K562 (cell line): Measurements from ENCODE around the gene ANKS3. TPM values are rescaled to one million over a fixed set of nuclear protein-coding genes. Genes with fewer than 3 reads are reported as not detected.

Experiments
- ARID3B ChIP-seq: fragments of 250-450 bp; sonication (Bioruptor Pico); IDR thresholded peaks from 2 replicates; pipeline ENCODE4 v1.4.0; 2020; ENCODE audit warnings: borderline replicate concordance
- COPS2 ChIP-seq: fragments of 450-650 bp; conservative IDR thresholded peaks from 2 replicates; pipeline ENCODE4 v1.6.1; 2016; ENCODE audit warnings: mild to moderate bottlenecking, moderate library complexity
- CTCFL ChIP-seq: IDR thresholded peaks from 2 replicates; pipeline ENCODE4 v1.6.1; 2011; ENCODE audit warnings: borderline replicate concordance, low read depth, mild to moderate bottlenecking, moderate library complexity, low read length; ENCODE audit not compliant: insufficient read depth, poor library complexity, severe bottlenecking
- MLLT1 ChIP-seq, 2 experiments: fragments of 450-650 bp; IDR thresholded peaks; 2 replicates each; pipeline ENCODE4 v1.6.1; 2016
- ZBTB8A ChIP-seq: fragments of 450-650 bp; IDR thresholded peaks from 2 replicates; pipeline ENCODE4 v1.6.1; 2018; ENCODE audit warnings: mild to moderate bottlenecking, moderate library complexity; ENCODE audit not compliant: partially characterized antibody
- ZNF133 ChIP-seq: fragments of 250-450 bp; sonication (Bioruptor Pico); IDR thresholded peaks from 2 replicates; pipeline ENCODE4 v1.4.0; 2020; ENCODE audit warnings: mild to moderate bottlenecking
- ZNF165 ChIP-seq: fragments of 250-450 bp; sonication (Bioruptor Pico); IDR thresholded peaks from 2 replicates; pipeline ENCODE4 v1.4.0; 2020; ENCODE audit warnings: borderline replicate concordance
- ZNF175 ChIP-seq: fragments of 200-800 bp; sonication (Bioruptor generic); IDR thresholded peaks from 2 replicates; pipeline ENCODE4 v1.6.1; 2016; ENCODE audit warnings: low read depth, mild to moderate bottlenecking, missing genetic modification characterization, missing compliant biosample characterization
- ZNF444 ChIP-seq: fragments of 250-450 bp; sonication (Bioruptor Pico); IDR thresholded peaks from 2 replicates; pipeline ENCODE4 v1.4.0; 2020; ENCODE audit warnings: mild to moderate bottlenecking, moderate library complexity
- polyA plus RNA-seq, 8 experiments: library from polyadenylated mRNA; depleted of rRNA in 4 of 8; stranded (reverse) in 5 of 8; unstranded in 3 of 8; fragments of >200 nt; fragmentation: Nextera tagmentation in 2 of 8; fragmentation: Illumina TruSeq in 1 of 8; extraction: Ambion mirVana in 2 of 8; extraction: Trizol in 1 of 8; gene quantifications; 2 replicates each; pipeline versions ENCODE4 v1.2.1 to v1.2.3, GENCODE V29; 2011 to 2014; ENCODE audit warnings: inconsistent platforms in 1 of 8, missing spikeins in 1 of 8
- total RNA-seq, 7 experiments: library from RNA; depleted of rRNA in 6 of 7; stranded (reverse); fragments of >200 nt in 6 of 7; fragmentation: Illumina TruSeq in 2 of 7; extraction: Trizol in 2 of 7; gene quantifications; 2 replicates each; pipeline versions ENCODE4 v1.2.1 to v1.2.3, GENCODE V29; 2011 to 2021; ENCODE audit warnings: low replicate concordance in 1 of 7
- TF ChIP-seq, protein P1 (sequence below): sonication (generic); formaldehyde crosslinking; IDR thresholded peaks from 2 replicates; pipeline ENCODE4 v1.8.0; 2022; ENCODE audit warnings: missing genetic modification reagents, mild to moderate bottlenecking, borderline replicate concordance

The ANKS3 gene
- total and polyA plus RNA-seq, 9 of the 15 experiments (the other 6 are each of a cell fraction or from before 2014, with no cell fraction given): 0.43 to 25.7 (median 14.8) TPM

DNA sequence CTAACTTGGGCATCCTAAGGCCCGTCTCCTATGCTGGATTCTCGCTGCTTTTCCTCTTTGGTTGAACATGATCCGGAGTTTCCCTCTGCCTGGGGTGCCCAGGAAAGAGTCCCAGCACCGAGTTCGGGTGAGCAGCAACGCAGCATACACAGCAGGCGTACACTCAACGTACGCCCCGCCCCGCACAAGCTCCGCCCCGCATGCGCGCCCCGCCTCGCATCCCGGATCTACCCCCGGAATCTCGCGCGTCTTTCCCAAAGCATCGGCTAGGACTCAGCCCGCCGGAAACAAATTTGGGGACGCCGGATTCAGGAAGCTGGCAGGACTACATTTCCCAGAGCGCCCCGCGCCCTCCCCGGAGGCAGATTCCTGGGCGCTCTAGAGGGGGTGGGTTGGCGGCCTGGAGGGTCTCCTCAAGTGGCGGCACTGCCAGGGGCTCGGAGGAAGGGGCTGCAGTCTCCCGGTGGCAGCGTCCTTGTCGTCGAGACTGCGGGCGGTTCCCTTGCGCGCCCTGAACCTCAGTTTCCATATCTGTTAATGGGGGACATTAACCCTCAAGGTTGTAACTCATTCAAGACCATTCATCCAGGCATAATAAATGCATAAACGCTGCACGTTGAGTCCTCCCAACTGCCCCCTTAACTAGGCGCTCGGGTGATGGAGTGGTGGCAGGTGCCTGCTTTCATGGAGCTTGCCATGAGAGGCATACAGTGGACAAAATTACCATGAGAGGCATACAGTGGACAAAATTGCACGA is 34.7 kb upstream of the ANKS3 start (continued):
- TF ChIP-seq ARID3B (CRISPR knock-in tag) (no peak), ZNF175 (CRISPR knock-in tag) (no peak), ZNF165 (no peak), ZNF444 (CRISPR knock-in tag) (no peak), ZBTB8A (no peak), CTCFL (no peak), ZNF133 (CRISPR knock-in tag) (no peak), COPS2 (no peak), MLLT1 (IDR thresholded peaks at IDR 0.05) (no peak)
- TF ChIP-seq, protein P1, sequence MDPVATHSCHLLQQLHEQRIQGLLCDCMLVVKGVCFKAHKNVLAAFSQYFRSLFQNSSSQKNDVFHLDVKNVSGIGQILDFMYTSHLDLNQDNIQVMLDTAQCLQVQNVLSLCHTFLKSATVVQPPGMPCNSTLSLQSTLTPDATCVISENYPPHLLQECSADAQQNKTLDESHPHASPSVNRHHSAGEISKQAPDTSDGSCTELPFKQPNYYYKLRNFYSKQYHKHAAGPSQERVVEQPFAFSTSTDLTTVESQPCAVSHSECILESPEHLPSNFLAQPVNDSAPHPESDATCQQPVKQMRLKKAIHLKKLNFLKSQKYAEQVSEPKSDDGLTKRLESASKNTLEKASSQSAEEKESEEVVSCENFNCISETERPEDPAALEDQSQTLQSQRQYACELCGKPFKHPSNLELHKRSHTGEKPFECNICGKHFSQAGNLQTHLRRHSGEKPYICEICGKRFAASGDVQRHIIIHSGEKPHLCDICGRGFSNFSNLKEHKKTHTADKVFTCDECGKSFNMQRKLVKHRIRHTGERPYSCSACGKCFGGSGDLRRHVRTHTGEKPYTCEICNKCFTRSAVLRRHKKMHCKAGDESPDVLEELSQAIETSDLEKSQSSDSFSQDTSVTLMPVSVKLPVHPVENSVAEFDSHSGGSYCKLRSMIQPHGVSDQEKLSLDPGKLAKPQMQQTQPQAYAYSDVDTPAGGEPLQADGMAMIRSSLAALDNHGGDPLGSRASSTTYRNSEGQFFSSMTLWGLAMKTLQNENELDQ (CRISPR knock-in tag): no peak
